T-helper 2 cell (primary cell): Measurements from ENCODE around the gene BCAR3.
A peak's percentile ranks its signal among the peaks of the same experiment; 100 is the strongest.

Source experiments
- DNase-seq, 5 experiments: peaks; one replicate each; pipeline versions ENCODE4 v3.0.0 to v3.0.0-alpha.2; 2012 to 2022

The BCAR3 gene

DNA sequence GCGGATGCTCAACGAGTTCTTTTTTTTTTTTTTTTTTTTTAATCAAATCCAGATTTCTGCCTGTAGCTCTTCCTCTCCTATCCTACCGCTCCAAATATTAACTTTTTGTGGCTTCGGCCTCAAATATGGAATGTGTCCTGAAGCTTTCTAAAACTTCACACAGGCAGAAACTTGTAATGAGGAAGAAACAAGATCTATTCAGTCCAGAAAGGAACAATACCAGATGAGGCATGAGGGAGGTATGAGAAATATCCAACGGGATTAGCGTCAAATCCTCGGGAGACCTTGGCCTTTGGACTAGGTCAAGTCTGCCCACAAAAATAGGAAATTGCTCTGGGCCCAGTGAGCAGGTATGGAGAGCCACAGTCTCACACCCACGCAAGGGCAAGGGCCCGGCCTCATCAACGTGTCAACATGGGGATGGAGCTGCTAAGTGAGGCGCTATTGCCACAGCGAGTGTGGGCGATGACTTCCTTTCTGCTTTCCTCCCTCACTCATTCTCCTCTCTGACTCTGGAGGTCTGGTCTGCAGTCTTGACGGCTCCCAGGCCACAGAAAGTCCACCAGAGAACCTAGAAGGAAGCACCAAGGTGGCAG, 66.6 kb downstream of the BCAR3 start:
- DNase-seq: peak in 3 of 5 experiments; percentile 14 to 57 (median 46)

DNA sequence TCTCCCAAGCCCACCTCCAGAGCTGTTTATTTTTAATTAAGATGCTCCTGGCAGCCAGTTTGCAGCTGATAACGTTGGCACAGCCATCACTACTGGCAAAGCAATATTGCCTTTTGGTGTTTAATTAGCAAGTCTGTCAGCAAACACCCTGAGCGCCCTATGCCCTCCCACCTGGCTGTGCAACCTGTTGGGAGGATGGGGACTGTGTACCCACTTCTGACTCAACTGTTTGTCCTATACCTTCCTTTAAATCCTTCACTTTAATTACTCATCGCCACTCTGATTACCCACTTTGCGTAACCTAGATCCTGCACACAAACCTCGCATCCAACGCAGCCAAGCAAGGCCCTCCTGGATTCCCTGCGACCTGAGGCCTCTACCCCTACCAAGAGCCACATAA, 67.1 kb downstream of the BCAR3 start:
- DNase-seq: no peak

DNA sequence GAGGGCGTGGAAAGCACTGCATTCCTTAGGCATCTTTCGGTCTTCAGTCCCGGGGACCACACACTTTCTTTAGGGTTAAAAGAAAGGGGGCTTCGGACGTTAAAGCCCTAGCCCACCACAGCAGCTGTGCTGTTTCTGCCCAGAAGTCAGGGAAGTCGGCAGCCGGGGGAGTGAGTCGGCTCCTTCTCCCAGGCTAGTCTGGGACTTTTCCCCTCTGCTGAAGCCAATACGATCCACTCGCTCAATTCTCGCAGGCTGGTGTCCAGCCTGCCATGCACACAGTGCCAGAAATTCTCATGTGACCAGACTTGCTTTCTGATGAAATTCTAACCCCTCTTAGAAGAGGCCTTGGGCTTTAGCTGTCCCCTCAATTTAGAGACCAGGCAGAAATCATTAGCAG, 67.7 kb downstream of the BCAR3 start:
- DNase-seq: no peak

DNA sequence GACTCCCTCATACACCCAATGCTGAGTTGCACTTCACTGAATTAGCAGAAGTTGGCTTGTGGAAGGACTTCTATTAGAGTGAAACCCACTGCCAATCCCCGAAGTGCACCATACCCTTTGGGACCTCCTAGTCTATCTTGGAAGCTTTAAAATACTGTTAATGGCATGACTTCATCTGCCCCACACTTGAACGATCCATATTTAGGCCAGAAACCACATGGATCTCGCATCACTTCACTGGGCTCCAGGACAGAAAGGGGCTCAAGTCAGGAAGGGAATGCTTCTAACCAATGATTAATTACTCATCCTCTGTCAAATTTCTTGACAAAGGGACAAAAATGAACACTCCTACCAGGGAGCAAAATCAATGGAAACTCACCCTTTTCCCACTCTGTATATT, 69.1 kb downstream of the BCAR3 start:
- no peak for DNase-seq

DNA sequence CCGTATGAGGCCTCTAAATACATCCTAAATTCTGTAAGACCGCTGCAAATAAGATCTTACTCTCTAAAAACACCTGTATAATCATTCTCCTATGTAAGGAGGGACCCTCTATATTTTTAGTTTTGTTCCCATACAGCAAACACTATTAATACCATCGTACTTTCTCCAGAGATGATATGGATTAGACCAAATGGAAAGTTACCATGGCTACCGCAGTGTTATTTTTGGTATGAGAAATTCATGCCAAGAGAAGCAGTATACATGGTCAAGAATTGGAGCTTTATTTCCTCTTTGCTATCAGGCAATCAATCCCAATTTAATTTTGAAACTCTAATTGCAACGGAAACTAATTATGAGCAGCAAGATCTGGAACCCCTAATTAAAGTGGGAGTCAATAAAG, 70.0 kb downstream of the BCAR3 start:
- DNase-seq: no peak

DNA sequence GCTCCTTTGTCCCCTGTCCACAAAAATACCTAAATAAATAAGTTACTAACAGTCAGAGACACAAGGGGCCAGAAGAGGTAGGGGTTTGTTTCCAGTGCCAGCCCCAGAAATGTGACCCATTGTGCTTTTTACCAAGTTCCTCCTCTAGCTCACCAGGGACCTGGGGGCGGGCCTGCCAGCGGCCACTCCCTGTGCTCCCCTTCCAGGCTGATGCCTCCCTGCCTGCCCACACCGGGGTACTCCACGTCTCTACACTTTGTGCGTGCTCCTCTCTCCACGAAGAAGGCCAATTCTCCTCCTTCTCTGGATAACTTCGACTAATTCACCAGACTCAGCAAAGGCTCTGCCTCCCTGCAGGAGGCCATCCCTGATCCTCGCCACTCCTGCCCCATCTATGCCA, 72.1 kb downstream of the BCAR3 start:
- no peak for DNase-seq

DNA sequence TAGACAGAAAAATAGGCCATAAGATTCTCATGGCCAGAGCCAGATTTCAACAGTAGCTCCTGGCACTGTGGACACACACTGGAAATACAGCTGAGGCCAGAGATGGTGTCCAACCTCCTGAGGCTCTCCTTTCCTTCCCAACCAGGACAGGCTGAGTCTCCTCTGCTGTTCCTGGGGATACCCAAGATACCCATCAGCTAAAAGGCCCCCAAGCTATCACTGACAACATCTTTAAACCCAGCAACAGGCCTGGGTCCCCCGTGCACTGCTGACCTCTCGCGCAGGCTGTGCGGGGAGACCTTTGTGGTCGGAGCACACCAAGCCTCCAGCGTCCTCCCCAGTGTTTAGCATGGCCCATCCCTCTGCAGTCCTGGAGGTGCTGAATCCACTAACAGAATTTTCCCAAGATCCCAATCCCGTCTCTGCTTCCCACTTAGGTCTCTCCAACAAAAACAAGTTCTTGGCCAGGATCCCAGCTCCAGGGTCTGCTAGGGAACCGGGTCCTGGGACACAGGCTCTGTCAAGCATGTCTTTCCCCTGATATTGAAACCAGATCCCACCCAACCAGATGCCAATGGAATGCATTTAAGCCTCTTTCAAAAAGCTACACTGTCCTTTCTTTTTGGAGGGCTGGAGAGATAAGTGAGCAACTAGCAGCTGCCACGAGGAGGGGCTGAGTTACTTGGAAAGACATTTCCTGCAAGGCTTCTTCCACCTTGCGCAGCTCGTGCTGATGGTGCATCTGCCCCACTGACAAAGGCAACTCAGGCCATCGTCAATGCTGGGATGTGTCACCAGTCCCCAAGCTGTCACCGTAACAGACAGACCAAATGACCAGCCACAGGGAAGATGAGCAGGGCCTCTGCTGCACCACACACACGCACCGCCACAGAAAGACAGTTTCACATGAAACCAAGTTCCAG, 73.2 kb downstream of the BCAR3 start:
- peak in 1 of 5 experiments; percentile 35 for DNase-seq

DNA sequence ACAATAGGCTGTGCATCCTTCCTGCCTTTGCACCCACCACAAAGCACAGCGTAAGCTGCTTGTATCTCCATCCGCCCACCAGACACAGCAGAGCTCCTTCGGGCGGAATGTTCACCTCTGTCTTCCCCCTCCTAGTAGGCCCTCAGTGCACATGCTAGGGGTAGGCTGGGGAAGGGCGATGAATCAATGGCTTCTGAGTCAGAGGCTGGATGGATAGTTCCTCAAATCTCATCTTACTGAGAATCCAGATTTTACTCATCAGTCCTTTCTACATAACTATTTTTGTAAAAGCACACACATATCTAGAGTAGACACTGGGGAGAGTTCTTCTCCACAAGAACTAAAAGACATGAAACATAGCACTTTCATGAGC, 73.8 kb downstream of the BCAR3 start:
- peak in 2 of 5 experiments; percentile 44 to 85 for DNase-seq

DNA sequence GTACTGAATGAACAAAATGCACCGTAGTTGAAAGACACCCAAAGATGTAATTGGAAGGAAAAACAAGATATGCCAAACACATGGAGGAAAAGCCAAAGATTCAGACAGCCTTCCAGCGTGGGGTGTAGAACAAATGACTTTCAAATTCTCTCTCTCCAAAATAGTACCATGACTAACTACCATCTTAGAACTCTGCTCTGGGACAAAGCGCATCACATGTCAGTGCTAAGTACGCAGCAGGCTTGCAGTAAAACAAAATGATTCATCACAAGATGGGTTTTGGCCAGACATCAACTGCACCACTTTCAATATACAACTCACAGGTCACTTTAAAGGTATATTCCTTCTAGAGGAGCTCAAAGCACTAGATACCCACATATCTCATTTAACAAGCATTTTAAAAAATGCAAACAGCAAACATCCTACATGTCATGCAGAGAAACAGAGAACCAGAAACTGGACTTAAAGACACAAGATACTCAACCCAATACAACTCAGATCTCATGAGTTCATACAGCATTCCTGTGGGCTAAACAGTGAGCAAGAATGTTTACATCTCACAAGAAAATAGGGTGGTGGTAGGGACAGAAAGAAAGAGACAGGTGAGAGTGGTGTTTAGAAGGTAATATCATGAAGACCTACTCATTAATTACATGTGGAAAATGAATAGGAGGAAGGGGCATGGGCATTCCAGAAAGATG, 75.7 kb downstream of the BCAR3 start:
- DNase-seq: no peak

DNA sequence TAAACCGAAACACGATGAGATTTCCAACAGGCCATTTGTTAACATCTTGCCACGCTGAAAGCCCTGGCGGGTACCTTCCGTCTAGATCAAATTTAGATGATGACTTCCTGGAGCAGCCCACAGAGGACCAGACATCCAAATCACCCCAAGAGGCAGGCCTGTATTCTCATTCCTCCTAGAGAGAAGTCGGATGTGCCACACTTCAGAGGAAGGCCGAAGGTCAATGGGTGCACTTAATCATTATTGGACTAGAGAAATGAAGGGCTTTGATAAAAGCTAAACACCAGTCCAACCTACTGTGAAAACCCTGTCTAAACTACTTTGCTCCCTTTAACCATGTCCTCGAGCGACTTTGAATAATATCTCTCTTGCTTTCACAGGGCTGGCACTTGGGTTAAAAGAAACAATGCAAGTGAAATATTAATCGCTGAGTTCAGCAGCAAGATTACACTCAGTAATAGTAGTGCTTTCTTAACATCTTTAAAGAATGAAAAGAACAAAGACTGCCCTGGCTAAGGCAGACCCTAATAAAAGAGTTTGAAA, 76.5 kb downstream of the BCAR3 start:
- DNase-seq: no peak

DNA sequence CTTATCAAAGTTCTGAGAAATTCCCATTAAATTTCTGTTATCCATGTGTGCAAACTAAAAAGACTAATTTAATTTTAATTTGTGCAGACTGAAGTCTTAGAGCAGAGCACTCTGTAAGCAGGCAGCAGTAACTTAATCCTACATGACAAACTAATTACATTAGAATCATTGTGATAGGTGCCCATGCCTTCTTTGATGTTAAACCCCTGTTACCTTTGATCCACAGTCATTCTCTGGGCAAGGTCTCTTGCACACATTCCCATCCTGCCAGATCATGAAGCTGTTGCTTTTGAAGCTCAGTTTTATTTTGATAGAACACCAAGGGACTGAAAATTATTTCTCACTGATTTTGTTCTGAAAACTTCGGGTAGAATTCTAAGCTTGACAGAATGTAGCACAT, 77.2 kb downstream of the BCAR3 start:
- DNase-seq: no peak

DNA sequence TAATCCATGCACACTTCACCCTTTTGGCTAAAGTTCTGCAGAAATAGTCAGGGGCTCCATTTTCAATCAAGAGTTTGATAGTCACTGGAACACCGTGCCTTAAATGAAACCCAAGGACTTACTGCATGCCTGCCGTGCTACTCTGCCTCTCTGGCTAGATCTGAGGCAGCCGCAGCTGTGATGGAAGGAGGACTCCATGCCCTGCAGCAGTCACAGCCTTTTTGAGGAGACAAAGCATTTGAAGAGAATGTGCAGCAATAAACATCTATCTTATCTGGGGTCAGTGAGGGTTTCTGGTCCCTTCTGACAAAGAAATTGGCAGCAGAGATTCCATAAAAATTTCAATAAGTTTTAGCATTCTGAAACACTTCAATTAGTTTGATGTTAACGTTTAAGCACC, 78.0 kb downstream of the BCAR3 start:
- DNase-seq: no peak

DNA sequence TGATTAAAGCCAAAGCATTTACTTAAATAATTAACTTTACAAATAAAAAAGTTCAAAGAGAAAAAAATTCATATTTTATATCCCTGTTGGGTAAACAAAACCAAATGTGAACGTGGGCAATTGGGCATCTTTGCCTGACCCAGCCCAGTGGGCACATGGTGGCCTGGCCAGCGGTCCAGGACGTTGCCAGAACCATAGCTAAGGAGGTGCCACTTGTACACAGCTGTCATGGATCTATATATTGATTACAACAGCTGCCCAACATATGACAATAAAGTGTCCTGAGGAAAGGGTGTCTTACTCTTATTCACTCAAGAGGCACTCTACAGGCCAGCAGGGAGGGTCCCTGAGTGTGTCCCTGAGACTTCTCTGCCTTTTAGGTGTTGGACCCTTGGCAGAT, 78.5 kb downstream of the BCAR3 start:
- DNase-seq: no peak

DNA sequence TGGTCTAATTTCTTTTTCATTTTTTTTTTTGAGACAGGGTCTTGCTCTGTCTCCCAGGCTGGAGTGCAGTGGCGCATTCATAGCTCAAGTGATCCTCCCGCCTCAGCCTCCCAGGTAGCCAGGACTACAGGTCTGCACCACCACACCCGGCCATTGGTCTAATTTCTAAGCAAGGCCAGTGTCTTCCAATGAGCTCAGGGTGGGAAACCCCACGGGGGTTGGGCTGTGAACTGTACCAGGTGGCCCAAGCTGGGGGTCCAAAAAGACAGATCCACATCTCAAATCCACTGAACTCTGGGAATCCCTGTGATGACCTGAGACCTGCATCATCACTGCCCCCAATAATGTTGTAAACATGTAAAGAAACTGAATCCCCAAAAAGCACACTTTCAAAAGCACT, 79.5 kb downstream of the BCAR3 start:
- DNase-seq: no peak

DNA sequence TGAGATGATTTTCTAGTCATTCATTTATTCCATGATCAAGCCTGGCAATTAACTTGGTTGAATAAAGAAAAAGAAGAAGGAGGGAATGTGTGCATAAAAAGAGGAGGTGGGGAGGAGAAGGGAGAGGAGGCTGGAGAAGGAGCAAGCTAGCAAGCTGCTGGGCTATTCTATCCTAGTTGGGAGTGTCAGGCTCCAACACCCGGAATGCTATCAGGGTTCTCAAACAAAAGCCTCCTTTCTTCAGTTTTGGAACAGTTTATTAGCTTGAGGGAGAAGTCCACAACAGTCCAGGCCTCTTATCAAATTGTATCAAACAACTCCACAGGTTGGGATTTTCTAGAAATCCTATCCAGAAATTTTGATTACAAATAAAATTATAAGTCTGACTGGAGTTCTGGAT, 80.0 kb downstream of the BCAR3 start:
- DNase-seq: no peak

DNA sequence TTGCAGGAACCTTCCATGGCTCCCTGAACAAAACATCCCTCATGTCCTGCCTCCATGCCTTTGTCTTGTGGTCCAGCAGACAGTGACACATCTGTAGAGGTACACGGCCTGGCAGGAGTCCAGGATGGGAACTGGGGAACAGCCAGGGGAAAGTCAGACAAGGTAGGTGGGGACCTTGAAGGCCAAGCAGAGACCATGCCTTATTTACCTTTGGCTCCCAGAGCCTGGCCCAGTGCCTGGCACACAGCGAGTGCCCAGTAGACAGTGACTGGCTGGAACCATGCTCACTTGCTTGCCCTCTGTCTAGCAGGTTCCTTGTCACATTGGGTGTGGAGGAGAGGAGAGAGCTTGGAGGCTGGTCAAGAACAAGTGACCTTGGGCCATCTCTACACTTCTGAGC, 81.0 kb downstream of the BCAR3 start:
- no peak for DNase-seq

DNA sequence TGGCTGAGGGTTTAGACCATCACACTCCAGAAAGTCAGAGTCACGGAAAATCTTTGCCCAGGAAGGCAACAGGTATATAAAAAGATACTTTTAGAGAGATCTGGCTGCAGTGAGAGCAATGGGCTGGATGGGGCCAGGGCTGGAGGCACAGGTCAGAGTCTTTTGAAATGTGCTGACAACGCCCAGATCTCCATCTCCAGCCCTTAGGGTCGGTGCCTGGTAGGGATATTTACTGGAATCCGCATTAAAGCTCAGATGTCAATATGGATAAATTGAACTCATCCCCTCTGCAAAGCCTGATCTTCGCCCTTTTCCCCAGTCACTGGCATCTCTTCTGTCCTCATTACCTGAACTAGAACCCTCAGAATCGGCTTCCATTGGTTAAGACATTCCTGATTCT, 82.2 kb downstream of the BCAR3 start:
- DNase-seq: no peak

DNA sequence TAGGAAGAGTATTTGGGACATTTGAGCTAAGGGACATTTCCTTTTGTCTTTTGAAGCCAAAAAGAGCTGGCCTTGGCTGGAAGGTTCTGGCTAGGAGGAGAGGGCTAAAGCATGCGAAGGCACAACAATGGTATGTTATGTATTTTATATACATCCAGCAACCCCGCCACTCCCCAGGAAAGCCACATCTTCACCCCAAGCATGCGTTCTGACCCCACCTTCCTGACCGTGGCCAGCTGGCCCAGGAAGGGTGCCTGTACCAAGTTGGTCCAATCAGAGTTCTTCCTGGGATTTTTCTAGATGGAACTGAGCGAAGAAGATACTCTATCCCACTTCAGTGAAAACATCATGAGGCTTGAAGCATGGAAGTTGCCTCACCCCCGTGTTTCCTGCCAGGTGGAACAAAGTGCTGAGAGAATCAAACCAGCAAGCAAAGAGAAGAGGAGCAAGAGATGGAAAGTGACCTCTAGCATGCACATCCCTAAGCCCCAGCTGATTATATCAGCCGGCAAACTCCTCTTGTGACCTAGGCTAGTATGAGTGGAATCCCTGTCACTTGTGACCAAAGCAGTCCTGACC, 82.7 kb downstream of the BCAR3 start:
- no peak for DNase-seq

DNA sequence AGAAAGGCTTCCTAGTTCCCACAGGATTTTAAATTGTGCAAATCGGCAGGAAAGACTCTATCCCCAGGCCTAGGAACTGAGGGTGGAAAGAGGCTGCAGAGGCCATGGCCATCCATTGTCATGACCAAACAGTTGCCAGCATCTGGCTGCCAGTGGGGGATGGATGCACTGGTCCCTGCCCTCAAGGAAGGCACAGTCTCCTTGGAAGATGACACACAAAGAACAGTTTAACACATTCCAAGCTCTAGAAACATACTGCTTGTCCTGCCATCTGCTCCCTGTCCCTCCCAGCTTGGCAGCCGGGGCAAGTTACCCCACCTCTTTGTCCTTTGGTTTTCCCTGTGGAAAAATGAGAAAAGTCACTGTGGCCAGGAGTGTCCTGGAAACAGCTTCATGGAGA, 83.2 kb downstream of the BCAR3 start:
- no peak for DNase-seq

DNA sequence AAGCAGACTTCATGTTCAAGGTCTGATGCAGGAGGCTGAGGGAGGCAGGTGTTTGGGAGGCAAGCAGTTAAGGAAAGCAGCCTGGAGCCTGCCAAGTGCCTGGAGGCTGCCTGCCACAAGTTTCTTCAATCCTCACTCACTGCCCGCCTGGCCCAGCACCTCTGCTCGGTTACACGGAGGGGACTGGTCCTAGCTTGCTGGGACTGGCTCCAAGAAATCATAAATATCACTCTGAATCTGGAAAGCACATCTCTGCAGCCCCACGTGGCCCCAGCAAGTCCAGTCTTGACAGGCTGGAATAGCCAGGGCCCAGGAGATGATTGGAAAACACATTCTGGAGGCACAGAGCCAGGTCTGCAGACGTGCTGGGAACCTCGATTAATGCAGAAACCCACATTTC, 83.9 kb downstream of the BCAR3 start:
- no peak for DNase-seq

DNA sequence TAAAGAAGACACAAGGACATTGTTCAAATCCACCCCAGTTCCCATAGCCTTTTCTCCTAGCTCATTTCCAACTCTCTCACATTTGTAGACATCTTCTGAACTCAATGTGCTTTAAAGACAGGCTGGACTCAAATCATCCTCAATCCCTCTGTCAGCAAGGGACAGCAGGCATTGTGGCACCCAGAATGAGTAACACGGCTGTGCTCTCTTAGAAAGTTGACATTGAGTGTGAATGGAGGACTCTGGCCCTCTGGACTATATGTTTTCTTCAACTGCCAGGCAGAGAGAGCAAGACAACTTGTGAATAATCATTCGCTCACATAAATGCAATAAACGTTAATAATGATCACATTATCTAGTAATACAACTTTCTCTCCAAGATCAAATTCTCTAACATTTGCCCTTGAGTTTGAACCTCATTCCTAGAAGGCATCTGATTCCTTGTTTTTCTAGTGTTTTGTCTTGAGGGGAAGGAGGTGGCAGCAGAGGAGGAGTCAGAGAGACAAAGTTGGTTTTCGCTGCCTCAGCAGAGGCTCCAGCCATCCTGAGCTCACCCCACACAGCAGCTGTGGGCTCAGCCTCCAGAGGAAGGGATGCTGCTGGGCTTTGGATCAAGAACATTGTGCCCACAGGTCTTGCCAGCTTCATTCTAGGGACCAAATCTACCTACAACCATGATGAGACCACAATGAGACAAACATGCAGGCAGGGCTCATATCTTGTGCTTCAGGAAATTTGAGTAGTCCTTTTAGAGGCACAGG, 85.1 kb downstream of the BCAR3 start:
- DNase-seq: no peak

DNA sequence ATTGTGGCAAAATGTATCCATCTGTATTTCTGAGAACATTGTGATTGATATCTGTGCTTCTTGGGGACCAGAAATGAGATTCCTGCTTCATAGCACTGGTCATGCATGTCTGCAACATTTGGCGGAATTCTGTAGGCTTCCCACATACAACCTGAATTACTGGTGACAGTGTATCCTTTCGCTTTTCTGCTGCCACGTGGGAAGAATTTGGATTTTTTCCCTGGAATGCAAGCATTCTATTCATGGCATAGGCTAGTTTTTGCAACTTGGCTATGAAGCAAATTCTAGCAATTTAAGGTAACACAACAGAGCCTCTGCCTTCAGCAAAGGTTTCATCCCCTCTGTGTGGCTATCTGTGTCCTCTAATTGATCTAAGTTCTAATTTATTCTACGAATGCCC, 85.9 kb downstream of the BCAR3 start:
- DNase-seq: no peak
